ENCODE results near the gene MYCN. TPM values are rescaled to one million over a fixed set of nuclear protein-coding genes. Genes with fewer than 3 reads are reported as not detected.

Gene MYCN
- total RNA-seq, 2 experiments from 2014 or later, result 0.16 to 0.22 TPM

GRCh38 chr2:15932394-15933183, 7.8 kb upstream of the MYCN start:
- no peaks in the 10 kb centered on the region for H3K4me1 Mint-ChIP-seq (ENCODE audit: low read depth)
- peaks cover 15% of the 10 kb centered on the region for H3K27me3 Mint-ChIP-seq
- intact Hi-C loops (cut with micrococcal nuclease), result no loop called here
- TF ChIP-seq, protein P1, sequence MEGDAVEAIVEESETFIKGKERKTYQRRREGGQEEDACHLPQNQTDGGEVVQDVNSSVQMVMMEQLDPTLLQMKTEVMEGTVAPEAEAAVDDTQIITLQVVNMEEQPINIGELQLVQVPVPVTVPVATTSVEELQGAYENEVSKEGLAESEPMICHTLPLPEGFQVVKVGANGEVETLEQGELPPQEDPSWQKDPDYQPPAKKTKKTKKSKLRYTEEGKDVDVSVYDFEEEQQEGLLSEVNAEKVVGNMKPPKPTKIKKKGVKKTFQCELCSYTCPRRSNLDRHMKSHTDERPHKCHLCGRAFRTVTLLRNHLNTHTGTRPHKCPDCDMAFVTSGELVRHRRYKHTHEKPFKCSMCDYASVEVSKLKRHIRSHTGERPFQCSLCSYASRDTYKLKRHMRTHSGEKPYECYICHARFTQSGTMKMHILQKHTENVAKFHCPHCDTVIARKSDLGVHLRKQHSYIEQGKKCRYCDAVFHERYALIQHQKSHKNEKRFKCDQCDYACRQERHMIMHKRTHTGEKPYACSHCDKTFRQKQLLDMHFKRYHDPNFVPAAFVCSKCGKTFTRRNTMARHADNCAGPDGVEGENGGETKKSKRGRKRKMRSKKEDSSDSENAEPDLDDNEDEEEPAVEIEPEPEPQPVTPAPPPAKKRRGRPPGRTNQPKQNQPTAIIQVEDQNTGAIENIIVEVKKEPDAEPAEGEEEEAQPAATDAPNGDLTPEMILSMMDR (IDR thresholded peaks at IDR 0.05), result no peak
- ATAC-seq (no peak), DNase-seq (no peak)
- POLR2A ChIA-PET, result no interaction called here
- H3K9me3 Mint-ChIP-seq, result no peaks in the 10 kb centered on the region
- no peak overlapping the region for H3K27ac Mint-ChIP-seq
- no peak overlapping the region for H3K4me3 Mint-ChIP-seq
- CTCF ChIA-PET, result interaction anchor here (1.0 kb wide), 1 partner anchor 9 kb away, joined by 4 read pairs; no protein-coding TSS in a partner anchor
- no peaks in the 10 kb centered on the region for H3K36me3 Mint-ChIP-seq (ENCODE audit: low read depth)

GRCh38 chr2:15933184-15933845, 7.0 kb upstream of the MYCN start:
- intact Hi-C loops (cut with micrococcal nuclease), result no loop called here
- Mint-ChIP-seq H3K4me1 (ENCODE audit: low read depth) (no peaks in the 10 kb centered on the region), H3K4me3 (no peak overlapping the region), H3K36me3 (ENCODE audit: low read depth) (no peaks in the 10 kb centered on the region), H3K27me3 (peaks cover 17% of the 10 kb centered on the region), H3K9me3 (no peaks in the 10 kb centered on the region), H3K27ac (no peak overlapping the region)
- CTCF ChIA-PET, result interaction anchor here (1.0 kb wide), 1 partner anchor 8 kb away, joined by 4 read pairs; no protein-coding TSS in a partner anchor
- no peak for DNase-seq
- ATAC-seq, result no peak
- TF ChIP-seq, protein P1 (IDR thresholded peaks at IDR 0.05), result no peak
- POLR2A ChIA-PET, result no interaction called here

GRCh38 chr2:15934291-15934945, 5.9 kb upstream of the MYCN start:
- Mint-ChIP-seq H3K4me1 (ENCODE audit: low read depth) (no peaks in the 10 kb centered on the region), H3K36me3 (ENCODE audit: low read depth) (no peaks in the 10 kb centered on the region), H3K9me3 (no peaks in the 10 kb centered on the region), H3K27ac (no peak overlapping the region), H3K4me3 (no peak overlapping the region), H3K27me3 (peaks cover 27% of the 10 kb centered on the region)
- ATAC-seq, result no peak
- ChIA-PET CTCF (no interaction called here), POLR2A (no interaction called here)
- TF ChIP-seq, protein P1 (IDR thresholded peaks at IDR 0.05), result no peak
- intact Hi-C loops (cut with micrococcal nuclease), result no loop called here
- DNase-seq, result no peak

GRCh38 chr2:15935189-15935588, 5.2 kb upstream of the MYCN start:
- TF ChIP-seq, protein P1 (IDR thresholded peaks at IDR 0.05), result no peak
- Mint-ChIP-seq H3K9me3 (no peaks in the 10 kb centered on the region), H3K27me3 (peaks cover 31% of the 10 kb centered on the region), H3K27ac (no peak overlapping the region), H3K4me1 (ENCODE audit: low read depth) (peaks cover 3% of the 10 kb centered on the region), H3K36me3 (ENCODE audit: low read depth) (no peaks in the 10 kb centered on the region), H3K4me3 (no peak overlapping the region)
- intact Hi-C loops (cut with micrococcal nuclease), result no loop called here
- ATAC-seq (no peak), DNase-seq (no peak)
- ChIA-PET POLR2A (no interaction called here), CTCF (no interaction called here)

DNA sequence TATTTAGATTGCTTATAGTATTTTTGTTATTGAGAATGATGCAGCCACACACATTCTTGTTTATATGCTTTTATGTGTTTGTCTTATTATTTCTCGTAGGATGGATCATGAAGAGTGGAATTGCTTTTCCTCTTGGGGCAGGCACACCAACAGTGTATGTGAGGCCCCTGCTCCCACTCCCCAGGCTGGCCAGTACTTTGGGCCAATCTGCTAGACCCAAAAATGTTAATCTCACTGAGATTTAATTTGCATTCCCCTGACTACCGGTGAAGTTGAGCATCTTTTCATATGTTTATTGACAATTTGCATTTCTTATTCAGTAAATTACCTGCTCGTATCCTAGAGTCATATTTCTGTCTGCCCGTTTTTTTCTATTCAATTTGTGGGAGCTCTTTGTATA, 4.7 kb upstream of the MYCN start:
- no peak overlapping the region for H3K4me3 Mint-ChIP-seq
- no peak overlapping the region for H3K27ac Mint-ChIP-seq
- H3K4me1 Mint-ChIP-seq (ENCODE audit: low read depth), result peaks cover 3% of the 10 kb centered on the region
- peaks cover 31% of the 10 kb centered on the region for H3K27me3 Mint-ChIP-seq
- ChIA-PET CTCF (no interaction called here), POLR2A (no interaction called here)
- ATAC-seq, result no peak
- intact Hi-C loops (cut with micrococcal nuclease), result no loop called here
- no peaks in the 10 kb centered on the region for H3K36me3 Mint-ChIP-seq (ENCODE audit: low read depth)
- DNase-seq, result no peak
- no peaks in the 10 kb centered on the region for H3K9me3 Mint-ChIP-seq
- TF ChIP-seq, protein P1 (IDR thresholded peaks at IDR 0.05), result no peak
